Adipose tissue (tissue), 3 donors: ENCODE data around the gene RUNDC3A. TPM values are rescaled to one million over a fixed set of nuclear protein-coding genes. Genes with fewer than 3 reads are reported as not detected.

ENCODE experiments used
- H3K27ac ChIP-seq: one replicate; pipeline ENCODE4 v1.5.1; 2013; ENCODE audit warnings: low read depth, low read length
- WGBS, 3 donors: extraction: QIAGEN DNeasy Blood & Tissue Kit; methylation state at CpG; one replicate each; pipeline ENCODE4 v1.1.7; 2013; 5-methylcytosine and 5-hydroxymethylcytosine counted together
- polyA plus RNA-seq, 3 donors: library from polyadenylated mRNA; stranded (reverse); fragments of 200-250 nt; gene quantifications; one replicate each; pipeline ENCODE4 v1.2.3, GENCODE V29; 2013
- donor health status: healthy with polysubstance abuse.
- donor health status: Bipolar disorder and iron deficiency.
- donor health status: healthy.

The RUNDC3A gene
- polyA plus RNA-seq, 3 donors = 0.25 to 4.2 TPM; not detected in 1

DNA sequence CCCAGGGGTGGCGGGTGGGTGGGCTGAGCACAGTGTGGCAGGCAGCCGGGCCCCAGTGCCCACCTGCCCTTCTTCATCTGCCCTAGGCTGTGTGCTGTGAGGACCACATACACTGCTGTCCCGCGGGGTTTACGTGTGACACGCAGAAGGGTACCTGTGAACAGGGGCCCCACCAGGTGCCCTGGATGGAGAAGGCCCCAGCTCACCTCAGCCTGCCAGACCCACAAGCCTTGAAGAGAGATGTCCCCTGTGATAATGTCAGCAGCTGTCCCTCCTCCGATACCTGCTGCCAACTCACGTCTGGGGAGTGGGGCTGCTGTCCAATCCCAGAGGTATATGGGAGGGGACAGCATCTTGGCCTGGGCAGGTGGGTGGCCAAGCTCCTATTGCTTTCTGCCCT is 43.1 kb downstream of the RUNDC3A start:
- H3K27ac ChIP-seq = no peak overlapping the region
- WGBS, 3 donors = 87 to 92% (median 88%) methylated on average over 8 of the region's 8 CpGs

DNA sequence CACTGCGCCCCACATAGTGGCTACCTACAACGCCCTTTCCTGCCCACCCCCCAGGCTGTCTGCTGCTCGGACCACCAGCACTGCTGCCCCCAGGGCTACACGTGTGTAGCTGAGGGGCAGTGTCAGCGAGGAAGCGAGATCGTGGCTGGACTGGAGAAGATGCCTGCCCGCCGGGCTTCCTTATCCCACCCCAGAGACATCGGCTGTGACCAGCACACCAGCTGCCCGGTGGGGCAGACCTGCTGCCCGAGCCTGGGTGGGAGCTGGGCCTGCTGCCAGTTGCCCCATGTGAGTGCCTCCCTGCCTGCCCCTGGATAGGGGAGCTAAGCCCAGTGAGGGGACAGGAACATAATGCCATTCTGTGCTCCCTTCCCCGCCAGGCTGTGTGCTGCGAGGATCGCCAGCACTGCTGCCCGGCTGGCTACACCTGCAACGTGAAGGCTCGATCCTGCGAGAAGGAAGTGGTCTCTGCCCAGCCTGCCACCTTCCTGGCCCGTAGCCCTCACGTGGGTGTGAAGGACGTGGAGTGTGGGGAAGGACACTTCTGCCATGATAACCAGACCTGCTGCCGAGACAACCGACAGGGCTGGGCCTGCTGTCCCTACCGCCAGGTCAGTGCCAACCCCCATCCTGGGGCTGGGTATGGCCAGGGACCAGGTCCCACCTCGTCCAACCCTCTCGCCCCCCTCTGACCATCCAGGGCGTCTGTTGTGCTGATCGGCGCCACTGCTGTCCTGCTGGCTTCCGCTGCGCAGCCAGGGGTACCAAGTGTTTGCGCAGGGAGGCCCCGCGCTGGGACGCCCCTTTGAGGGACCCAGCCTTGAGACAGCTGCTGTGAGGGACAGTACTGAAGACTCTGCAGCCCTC is 43.8 kb downstream of the RUNDC3A start:
- no peak overlapping the region for H3K27ac ChIP-seq
- 86 to 88% (median 88%) methylated on average over 36 of the region's 36 CpGs for WGBS, 3 donors

DNA sequence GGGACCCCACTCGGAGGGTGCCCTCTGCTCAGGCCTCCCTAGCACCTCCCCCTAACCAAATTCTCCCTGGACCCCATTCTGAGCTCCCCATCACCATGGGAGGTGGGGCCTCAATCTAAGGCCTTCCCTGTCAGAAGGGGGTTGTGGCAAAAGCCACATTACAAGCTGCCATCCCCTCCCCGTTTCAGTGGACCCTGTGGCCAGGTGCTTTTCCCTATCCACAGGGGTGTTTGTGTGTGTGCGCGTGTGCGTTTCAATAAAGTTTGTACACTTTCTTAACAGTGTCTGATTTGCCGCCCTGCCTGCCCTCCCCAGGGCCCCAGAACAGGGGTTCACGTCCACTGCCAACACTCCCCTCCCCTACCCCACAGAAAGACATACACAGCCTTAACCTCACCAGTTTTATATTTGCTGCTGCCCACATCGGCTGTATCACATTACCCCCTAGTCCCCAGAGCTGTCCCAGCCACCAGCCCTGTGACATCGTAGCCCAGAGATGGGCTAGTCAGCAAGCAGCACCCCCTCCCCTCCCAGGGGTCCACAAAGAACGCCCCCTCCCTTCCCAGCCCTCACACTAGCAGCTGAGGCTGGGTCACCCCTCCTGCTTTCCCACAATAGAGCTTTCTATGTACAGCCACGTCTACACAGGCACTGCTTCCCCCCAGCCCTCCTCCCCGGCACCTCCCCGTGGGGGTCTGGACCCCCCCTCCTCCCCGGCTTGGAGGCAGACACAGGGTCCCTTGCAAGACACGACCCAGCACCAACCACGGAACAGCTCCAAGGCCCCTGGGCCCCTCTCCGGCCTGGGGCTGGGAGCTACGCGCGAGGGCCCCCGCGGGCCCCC is 44.6 kb downstream of the RUNDC3A start:
- 46 to 59% (median 54%) methylated on average over 18 to 22 of the region's 22 CpGs for WGBS, 3 donors
- H3K27ac ChIP-seq = no peak overlapping the region

DNA sequence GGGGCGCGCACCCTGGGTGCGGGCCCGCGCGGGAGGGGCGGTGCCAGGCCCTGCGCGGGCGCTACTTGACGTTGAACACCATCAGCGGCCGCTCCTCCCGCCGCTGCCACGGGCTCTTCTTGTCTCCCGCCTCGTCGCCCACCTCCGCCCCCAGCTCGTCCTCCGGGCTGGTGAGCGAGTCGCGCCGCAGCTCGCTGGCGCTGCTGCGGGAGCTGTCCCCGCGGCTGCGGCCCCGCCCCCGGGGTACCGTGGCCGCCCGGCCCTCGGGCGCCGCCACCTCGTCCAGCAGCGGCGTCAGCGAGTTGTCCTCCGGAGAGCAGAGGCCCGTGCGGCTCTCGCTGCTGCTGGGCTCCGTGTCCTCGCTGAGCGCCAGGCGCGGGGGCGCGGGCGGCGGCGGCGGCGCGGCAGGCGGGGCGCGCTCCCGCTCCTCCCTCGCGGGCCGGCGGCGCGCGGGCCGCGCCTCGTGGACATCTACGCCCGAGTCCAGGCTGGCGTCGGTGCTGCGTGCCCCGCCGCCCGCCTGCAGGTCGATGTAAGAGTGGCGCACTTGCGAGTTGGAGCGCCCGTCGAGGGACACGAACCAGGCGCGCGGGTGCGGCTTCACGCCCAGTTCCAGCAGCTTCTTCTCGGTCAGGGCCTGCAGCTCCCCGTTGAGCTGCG is 45.4 kb downstream of the RUNDC3A start:
- no peak overlapping the region for H3K27ac ChIP-seq
- 14 to 40% (median 33%) methylated on average over 75 to 97 of the region's 98 CpGs for WGBS, 3 donors

DNA sequence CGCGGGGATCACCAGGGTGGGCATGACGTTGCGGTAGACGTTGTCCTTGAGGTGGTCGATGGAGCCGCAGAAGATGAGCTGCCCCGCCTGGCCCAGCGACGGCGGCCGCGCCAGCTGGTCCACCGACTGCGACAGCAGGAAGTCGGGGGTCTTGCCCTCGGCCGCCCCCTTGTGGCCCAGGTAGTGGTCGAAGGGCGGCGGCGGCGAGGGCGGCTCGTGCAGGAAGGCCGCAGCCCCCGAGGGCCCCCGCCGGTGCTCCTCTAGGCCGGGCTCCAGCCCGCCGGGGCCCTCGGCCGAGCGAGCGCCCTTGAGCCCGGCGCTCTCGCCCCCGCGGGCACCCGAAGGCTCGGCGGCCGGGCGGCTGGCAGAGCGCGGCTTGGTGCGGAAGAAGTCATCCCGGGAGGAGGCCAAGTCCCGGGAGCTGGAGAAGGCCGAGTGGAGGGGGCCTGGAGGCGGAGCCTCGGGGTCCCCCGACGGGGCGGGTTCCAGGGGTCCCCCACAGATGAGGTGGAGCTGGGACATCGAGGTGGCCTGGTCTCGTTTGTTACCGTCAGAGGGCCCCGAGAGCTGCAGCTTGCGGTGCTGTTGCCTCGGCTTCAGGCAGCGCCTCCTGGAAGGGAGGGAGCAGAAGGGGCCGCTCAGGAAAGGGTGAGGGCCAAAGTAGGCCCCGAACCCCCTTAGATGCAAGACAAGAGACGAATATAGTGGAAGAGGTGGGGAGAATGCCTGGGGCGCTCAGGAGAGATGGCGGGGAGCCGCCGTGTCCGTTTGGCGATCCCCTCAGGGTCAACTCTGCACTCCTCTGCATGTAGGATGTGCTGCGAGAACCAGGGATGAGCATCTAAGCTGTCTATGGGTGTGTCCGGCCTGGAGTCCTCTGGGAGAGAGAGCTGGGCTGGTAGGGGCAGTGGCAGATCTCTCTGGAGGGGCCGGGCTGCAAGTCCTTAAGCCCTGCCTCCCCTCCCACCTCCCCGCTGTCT is 46.5 kb downstream of the RUNDC3A start:
- H3K27ac ChIP-seq = no peak overlapping the region
- WGBS, 3 donors = 38 to 63% (median 61%) methylated on average over 56 to 77 of the region's 77 CpGs

DNA sequence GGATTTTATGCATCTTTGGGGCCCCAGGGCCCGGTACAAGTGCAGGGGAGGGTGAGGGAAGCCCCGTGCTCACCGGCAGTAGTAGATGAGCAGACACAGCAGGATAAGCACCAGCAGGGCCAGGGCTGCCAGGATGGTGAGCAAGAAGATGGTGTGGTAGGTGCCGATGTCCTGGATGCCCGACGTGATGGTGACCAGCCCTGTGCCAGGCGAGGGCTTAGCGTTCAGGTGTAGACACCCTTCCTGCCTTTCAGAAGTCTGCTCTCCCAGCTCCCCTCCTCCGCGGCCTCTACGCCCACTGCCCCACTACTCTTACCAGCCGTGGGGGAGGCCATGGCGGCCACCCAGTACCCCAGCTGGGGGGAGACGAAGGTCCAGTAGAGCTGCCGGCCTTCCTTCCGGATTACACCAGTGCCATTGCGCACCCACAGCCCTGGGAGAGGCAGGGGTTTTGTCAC is 47.3 kb downstream of the RUNDC3A start:
- no peak overlapping the region for H3K27ac ChIP-seq
- WGBS, 3 donors = 83 to 90% (median 88%) methylated on average over 16 to 17 of the region's 17 CpGs

DNA sequence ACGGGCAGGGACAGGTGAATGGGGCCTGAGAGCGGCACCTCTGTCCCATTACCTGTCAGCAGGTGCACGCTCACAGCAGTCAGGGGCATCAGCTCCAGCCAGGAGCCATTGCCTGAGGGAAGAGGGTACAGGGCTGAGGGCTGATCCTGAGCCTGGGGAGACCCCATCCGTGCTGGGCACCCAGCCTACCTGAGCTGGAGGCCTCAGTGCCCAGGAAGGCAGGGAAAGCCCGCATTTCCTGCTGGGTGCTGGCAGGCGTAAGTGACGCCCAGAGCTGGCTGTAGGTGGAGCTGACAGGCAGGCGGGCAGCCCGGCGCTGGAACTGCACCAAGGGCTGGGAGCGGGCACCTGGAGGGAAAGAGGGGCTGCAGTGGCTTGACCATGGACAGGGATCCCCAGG is 47.8 kb downstream of the RUNDC3A start:
- H3K27ac ChIP-seq = no peak overlapping the region
- 85 to 90% (median 88%) methylated on average over 9 to 11 of the region's 11 CpGs for WGBS, 3 donors

DNA sequence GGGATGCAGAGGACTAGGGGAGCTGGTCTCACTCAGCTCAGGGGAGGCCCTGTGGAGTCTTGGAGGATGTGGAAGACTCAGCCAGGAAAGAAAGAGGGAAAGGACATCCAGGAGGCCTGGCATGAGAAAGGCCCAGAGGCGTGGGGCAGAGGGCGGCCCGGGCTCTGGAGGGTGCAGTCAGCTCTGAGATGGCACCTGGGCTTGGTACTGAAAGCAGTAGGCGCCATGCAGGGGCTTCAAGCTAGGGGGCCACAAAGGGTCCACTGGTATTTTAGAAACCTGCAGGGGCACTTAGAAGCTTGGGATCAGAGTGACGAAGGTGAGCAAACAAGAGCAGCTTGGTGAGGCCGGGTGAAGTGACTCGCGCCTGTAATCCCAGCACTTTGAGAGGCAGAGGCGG is 49.7 kb downstream of the RUNDC3A start:
- WGBS, 3 donors = 84 to 95% (median 92%) methylated on average over 9 of the region's 9 CpGs
- H3K27ac ChIP-seq = no peak overlapping the region

DNA sequence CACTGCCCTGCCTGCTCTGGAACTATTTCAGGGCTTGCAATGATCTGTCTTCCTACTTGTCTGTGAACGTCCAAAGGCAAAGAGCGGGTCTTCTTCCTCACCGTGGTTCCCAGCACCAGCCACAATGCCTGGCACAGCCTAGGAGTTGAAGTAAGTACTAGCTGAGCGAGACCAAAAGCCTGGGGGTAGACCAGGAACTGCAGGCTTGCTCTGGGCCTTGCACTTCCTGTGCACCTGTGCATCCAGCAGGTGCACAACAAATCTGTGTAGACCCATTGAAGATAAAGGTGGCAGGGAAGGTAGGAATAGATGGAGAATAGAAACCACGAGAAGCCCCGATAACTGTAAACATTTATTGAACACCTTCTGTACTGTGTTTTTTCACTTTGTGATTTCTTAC is 50.6 kb downstream of the RUNDC3A start:
- WGBS, 3 donors = 63 to 74% (median 73%) methylated on average over 6 of the region's 6 CpGs
- no peak overlapping the region for H3K27ac ChIP-seq

DNA sequence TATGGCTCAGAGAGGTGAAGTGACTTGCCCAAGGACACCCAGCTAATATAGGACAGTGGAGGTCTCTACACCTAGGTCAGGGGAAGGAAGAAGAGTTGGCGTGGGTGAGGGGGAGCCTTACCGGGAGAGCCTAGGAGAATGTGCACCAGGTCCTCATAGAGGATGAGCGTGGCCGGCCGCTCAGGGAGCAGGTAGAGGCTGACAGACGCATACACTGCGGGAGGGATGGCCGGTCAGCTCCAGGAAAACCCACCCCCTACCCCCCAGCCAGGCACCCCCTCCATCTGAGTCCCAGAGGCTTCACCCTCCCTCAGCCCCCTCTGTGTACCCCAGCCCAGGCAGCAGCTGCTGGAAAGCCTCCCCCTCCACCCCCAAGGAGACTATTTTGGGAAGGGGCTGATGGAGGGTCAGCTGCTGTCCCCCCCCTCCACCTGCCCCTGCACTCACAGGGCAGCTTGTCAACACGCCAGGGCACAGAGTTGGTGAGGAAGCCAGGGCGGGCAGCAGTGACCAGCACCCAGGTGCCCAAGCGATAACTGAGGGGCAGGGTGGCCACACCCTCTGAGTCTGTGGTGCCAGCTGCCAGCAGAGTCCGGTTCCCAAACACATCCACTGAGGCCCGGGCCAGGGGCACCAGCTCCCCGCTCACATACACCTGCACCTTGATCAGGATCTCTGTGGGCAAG is 51.2 kb downstream of the RUNDC3A start:
- 78 to 93% (median 91%) methylated on average over 14 of the region's 14 CpGs for WGBS, 3 donors
- H3K27ac ChIP-seq = no peak overlapping the region

DNA sequence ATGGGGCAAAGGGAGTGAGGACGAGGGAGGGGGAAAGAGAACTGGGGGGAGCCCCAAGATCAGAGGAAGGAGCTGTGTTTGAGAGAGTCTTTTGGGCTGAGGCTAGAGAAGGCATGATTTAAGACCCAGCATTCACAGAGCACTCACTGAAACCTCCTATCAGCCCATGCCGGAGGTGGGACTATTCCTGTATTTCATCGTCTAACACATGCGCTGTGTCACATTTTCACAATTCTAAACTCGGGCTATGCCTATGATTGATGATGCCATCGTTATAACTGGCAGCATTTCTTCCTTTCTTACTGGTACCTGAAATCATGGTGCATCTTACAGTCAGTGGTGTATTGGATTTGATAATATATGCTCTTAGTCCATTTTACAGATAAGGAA is 51.7 kb downstream of the RUNDC3A start:
- 57 to 66% (median 58%) methylated on average over 6 of the region's 6 CpGs for WGBS, 3 donors
- H3K27ac ChIP-seq = no peak overlapping the region

DNA sequence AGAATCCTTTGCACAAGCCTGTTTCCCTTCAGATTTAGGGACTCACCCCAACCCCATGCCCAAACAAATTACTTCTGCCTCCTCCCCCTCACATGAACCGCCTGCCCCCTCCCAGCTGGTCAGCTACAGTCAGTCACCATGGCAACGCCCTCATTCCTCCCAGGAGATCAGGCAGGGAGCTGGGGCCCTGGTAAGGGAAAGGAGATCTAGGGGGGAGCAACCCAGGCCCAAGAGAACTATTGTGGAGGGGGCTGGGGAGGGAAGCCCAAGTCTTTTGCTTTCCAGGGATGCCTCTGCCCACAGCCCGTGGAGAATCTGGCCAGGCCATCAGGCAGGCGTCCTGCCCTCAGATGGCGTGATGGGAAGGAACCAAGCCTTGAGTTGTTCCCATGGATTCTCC is 52.4 kb downstream of the RUNDC3A start:
- WGBS, 3 donors = 48 to 58% (median 49%) methylated on average over 4 to 5 of the region's 5 CpGs
- H3K27ac ChIP-seq = no peak overlapping the region

DNA sequence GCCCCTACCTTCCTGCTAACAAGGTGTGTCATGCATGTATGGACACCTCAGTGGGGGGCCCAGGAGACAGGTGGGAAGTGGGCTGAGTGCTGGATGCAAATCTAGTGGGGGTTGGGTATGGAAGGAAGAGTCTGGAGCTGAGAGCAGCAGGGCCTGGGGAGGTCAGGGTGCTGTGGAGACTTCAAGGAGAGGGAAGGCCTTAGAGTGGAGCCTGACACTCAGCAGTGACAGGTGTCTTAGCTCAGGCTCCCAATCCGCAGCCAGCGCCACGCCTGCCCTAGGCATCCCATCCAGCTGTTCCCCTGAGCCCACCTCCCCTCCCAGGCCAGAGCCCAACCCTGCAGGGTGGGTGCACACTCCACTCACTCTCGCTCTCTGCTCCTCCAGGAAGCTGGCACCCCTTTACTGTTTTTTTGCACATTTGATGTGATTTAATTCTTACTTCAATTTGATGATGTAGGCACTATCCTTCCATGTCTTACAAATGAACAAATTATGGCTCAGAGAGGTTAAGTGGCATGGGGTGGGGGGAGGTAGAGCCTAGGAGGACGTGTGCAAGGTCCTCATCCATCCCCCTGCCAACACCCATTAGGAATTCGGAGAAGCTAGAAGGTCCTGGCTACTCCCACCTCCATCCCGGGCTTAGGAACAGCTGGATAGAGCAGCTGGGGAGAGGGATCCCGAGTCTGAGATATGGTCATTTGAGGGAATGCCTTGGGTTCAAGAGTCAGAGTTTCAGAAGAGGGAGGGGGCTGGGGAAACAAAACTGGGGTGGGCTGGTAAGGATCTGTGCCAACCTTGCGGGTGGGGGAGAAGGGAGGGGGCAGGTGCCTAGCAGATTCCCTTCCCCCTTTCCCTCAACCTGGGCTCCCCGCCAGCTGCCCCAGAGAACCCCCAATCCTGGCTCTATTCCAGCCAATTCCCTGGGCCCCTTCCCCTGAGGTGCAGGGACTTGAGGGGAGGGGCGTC is 53.2 kb downstream of the RUNDC3A start:
- no peak overlapping the region for H3K27ac ChIP-seq
- 57 to 62% (median 59%) methylated on average over 11 of the region's 11 CpGs for WGBS, 3 donors

DNA sequence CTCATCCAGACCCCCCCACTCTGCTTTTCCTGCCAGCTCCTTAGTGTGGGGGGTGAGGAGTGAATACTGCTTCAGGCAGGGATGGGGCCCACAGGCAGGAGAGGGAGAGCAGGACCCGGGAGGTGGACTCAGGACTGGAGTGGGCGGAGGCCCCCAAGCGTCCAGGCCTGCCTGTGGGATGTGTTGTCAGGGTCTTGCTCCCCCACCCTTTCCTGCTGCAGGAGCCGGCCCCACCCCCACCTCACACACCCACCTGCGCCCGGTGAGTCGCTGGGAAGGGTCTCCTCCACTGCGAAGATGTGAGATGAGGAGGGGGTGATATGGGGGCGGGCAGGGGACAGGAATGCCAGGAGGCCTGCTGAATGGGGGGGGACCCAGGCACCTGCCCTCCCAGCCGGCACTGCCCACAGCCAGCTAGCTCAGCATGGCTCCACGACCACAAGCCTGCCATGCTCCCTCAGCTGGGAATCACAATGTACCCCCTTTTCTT is 54.1 kb downstream of the RUNDC3A start:
- no peak overlapping the region for H3K27ac ChIP-seq
- 11 to 34% (median 20%) methylated on average over 6 to 11 of the region's 11 CpGs for WGBS, 3 donors

DNA sequence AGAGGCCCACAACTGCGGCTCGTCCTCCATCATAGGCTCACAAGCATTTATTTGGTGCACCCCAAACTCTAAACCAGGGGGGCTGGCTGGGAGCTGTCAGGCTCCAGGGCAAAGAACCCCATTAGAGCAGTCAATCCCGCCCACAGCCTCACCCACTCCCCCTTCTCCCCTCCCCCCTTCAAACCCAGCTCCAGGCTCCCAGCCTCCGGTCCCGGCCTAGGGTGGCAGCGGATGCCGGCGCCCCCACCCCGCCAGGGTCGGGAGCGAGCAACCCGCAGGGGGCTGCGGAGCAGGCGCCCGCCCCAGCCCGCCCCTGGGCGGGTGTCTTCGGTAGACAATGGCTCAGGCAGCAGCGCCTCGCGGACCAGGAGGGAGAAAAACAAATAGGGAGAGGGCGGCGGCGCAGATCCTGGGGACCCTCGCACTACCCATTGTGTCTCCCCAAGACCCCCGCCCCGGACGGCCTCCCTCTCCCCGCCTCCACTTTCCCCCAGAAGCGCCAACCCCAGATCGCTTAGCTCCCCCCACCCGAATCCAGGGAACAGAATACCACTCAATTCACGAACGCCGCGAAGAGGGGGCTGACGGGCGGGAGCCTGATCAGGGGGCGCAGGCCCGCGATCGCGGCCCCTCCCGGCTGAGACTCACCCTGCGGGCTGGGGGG is 54.7 kb downstream of the RUNDC3A start:
- no peak overlapping the region for H3K27ac ChIP-seq
- 0 to 3% (median 2%) methylated on average over 32 to 45 of the region's 45 CpGs for WGBS, 3 donors
